ENCODE measurements around the gene PDE4B.

PDE4B gene

GRCh38 chr1:65882076-65882475 lies 89.4 kb downstream of the PDE4B start:
- no peak for DNase-seq (ENCODE audit: low read depth)

- DNase-seq (ENCODE audit: low read depth): no peak
Observed at GRCh38 chr1:65889441-65889840, 96.7 kb downstream of the PDE4B start.

- DNase-seq (ENCODE audit: low read depth): no peak
Observed at GRCh38 chr1:65890201-65890843, 97.6 kb downstream of the PDE4B start.

GRCh38 chr1:65894738-65895605 lies 102.3 kb downstream of the PDE4B start:
- DNase-seq (ENCODE audit: low read depth): no peak

- no peak for DNase-seq (ENCODE audit: low read depth)
Observed at GRCh38 chr1:65896721-65897120, 104.0 kb downstream of the PDE4B start.

GRCh38 chr1:65897485-65897884 lies 104.8 kb downstream of the PDE4B start:
- no peak for DNase-seq (ENCODE audit: low read depth)

GRCh38 chr1:65904681-65905083 lies 112.0 kb downstream of the PDE4B start:
- DNase-seq (ENCODE audit: low read depth): no peak

GRCh38 chr1:65910432-65910831 lies 117.7 kb downstream of the PDE4B start:
- DNase-seq (ENCODE audit: low read depth): no peak

- no peak for DNase-seq (ENCODE audit: low read depth)
Observed at GRCh38 chr1:65911679-65912078, 119.0 kb downstream of the PDE4B start.

- no peak for DNase-seq (ENCODE audit: low read depth)
Observed at GRCh38 chr1:65918564-65918963, 125.9 kb downstream of the PDE4B start.

GRCh38 chr1:65921446-65921845 lies 128.8 kb downstream of the PDE4B start:
- no peak for DNase-seq (ENCODE audit: low read depth)

- DNase-seq (ENCODE audit: low read depth): no peak
Observed at GRCh38 chr1:65924471-65924870, 131.8 kb downstream of the PDE4B start.

GRCh38 chr1:65938506-65938905 lies 145.8 kb downstream of the PDE4B start:
- DNase-seq (ENCODE audit: low read depth): no peak

- no peak for DNase-seq (ENCODE audit: low read depth)
Observed at GRCh38 chr1:65939191-65939590, 146.5 kb downstream of the PDE4B start.

GRCh38 chr1:65939636-65940035 lies 146.9 kb downstream of the PDE4B start:
- no peak for DNase-seq (ENCODE audit: low read depth)

- DNase-seq (ENCODE audit: low read depth): no peak
Observed at GRCh38 chr1:65940126-65940525, 147.4 kb downstream of the PDE4B start.

- no peak for DNase-seq (ENCODE audit: low read depth)
Observed at GRCh38 chr1:65942476-65942875, 149.8 kb downstream of the PDE4B start.

- DNase-seq (ENCODE audit: low read depth): no peak
Observed at GRCh38 chr1:65946376-65946775, 153.7 kb downstream of the PDE4B start.

- no peak for DNase-seq (ENCODE audit: low read depth)
Observed at GRCh38 chr1:65946960-65947359, 154.3 kb downstream of the PDE4B start.

- no peak for DNase-seq (ENCODE audit: low read depth)
Observed at GRCh38 chr1:65948609-65949229, 156.0 kb downstream of the PDE4B start.

GRCh38 chr1:65949230-65949626 lies 156.5 kb downstream of the PDE4B start:
- no peak for DNase-seq (ENCODE audit: low read depth)

- DNase-seq (ENCODE audit: low read depth): no peak
Observed at GRCh38 chr1:65949933-65950332, 157.2 kb downstream of the PDE4B start.

GRCh38 chr1:65952696-65953095 lies 160.0 kb downstream of the PDE4B start:
- no peak for DNase-seq (ENCODE audit: low read depth)
